Measurements from ENCODE around the gene ATP9B.

The ATP9B gene

DNA sequence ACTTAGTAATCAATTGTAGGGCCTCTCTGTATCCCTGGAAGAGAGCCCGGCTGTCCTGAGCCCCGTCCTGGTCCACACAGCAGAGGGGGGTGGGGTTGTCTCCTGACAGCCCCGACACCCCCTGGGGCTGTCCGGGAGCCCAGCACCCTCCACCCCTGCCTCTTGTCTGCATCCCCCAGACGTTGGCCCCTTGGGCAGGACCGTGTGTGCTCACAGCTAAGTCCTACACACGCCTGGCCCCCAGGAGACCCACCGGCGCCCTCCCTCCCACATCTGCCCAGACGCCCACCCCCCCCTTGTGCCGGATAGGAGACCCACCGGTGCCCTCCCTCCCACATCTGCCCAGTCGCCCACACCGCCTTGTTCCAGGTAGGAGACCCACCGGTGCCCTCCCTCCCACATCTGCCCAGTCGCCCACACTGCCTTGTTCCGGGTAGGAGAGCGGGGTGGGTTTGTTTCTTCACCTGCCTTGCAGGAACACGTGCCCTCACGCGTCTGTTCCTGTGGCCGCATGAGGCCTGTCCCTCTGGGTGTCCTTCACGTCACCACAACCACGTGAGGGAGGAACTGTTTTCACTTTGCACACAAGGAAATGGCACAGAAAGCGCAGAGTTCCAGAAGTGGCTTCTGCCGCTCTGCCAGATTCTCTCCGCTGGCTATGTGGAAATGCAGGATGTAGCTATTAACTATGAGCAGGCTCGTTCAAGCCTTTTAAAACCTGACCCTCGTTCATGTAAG, 265.5 kb downstream of the ATP9B start:
- no peak for DNase-seq

DNA sequence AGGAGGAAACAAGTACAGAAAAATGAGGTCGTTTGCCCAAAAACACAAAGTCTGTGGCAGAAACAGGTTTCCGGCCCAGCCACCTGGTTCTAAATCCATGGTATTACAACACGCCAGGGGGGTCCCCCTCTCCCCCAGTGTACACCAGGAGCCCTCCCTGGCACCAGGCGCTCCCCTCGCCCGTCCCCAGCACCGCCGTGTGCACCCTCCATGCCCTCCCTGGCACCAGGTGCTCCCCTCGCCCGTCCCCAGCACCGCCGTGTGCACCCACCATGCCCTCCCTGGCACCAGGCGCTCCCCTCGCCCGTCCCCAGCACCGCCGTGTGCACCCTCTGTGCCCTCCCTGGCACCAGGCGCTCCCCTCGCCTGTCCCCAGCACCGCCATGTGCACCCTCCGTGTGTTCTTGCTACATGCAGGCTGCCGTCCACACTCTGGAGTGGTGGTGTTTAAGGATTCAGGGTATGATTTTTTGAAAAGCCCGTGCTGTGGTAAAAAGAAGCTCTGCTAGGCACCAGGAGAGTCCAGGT, 266.7 kb downstream of the ATP9B start:
- no peak for DNase-seq

GRCh38 chr18:79336556-79337142, 267.5 kb downstream of the ATP9B start:
- DNase-seq, result no peak

DNA sequence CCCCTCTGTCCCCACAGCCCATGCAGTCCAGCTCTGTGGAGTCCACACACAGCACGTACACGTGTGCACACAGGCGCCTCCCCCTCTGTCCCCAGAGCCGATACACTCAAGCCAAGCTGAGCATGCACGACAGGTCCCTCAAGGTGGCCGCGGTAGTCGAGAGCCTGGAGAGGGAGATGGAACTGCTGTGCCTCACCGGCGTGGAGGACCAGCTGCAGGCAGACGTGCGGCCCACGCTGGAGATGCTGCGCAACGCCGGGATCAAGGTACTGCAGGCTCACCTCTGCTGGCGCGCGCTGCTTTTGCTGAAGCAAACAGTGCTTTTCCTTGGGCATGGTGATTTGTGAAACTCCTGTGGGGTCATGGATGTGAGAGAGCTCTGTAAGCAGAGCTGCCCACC, 268.0 kb downstream of the ATP9B start:
- no peak for DNase-seq

- no peak for DNase-seq
Observed at GRCh38 chr18:79337620-79338019, 268.4 kb downstream of the ATP9B start.

DNA sequence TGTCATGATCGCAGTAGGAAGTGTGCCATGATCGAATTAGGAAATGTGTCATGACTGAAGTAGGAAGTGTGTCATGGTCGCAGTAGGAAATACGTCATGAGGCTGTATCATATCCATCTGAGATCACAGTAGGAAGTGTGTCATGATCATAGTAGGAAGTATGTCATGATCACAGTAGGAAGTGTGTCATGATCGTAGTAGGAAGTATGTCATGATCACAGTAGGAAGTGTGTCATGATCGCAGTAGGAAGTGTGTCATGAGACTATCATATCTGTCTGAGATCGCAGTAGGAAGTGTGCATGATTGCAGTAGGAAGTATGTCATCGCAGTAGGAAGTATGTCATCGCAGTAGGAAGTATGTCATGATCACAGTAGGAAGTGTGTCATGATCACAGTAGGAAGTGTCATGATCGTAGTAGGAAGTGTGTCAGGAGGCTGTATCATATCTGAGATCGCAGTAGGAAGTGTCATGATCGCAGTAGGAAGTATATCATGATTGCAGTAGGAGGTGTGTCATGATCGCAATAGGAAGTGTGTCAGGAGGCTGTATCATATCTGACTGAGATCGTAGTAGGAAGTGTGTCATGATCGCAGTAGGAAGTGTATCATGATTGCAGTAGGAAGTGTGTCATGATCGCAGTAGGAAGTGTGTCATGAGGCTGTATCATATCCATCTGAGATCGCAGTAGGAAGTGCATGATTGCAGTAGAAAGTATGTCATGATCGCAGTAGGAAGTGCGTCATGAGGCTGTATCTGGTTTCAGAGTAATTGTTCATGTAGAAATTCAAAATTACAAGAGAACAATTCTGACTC, 270.1 kb downstream of the ATP9B start:
- DNase-seq, result no peak

GRCh38 chr18:79343567-79344207, 274.5 kb downstream of the ATP9B start:
- no peak for DNase-seq

DNA sequence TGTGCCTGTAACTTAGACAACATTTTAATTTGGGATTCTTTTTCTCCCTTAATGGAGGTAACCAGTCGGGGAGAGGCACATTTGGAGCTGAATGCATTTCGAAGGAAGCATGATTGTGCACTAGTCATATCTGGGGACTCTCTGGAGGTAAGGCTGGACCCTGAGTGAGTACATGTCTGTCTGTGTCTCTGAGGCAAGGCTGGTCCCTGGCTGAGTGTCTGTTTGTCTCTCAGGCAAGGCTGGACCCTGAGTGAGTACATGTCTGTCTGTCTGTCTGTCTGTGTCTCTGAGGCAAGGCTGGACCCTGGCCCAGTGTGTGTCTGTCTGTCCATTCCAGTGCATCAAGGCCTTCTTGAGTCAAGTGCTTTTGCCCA, 275.0 kb downstream of the ATP9B start:
- no peak for DNase-seq

- no peak for DNase-seq
Observed at GRCh38 chr18:79345366-79345765, 276.2 kb downstream of the ATP9B start.

DNA sequence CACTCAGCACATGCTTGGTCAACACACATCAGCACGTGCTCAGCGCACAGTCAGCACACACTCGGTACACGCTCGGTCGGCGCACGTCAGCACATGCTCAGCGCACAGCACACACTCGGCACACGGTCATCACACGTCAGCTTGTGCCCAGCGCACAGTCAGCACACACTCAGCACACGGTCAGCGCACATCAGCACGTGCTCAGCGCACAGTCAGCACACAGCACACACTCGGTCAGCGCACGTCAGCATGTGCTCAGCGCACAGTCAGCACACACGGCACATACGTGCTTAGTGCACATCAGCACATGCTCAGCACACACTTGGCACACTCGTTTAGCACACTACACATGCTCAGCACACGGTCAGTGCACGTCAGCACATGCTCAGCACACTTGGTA, 276.8 kb downstream of the ATP9B start:
- DNase-seq, result no peak

- no peak for DNase-seq
Observed at GRCh38 chr18:79348066-79348465, 278.9 kb downstream of the ATP9B start.

- DNase-seq, result no peak
Observed at GRCh38 chr18:79352432-79352831, 283.2 kb downstream of the ATP9B start.

GRCh38 chr18:79353267-79353666, 284.1 kb downstream of the ATP9B start:
- DNase-seq, result no peak

GRCh38 chr18:79354350-79354749, 285.2 kb downstream of the ATP9B start:
- DNase-seq, result no peak

GRCh38 chr18:79355433-79356335, 286.5 kb downstream of the ATP9B start:
- no peak for DNase-seq

DNA sequence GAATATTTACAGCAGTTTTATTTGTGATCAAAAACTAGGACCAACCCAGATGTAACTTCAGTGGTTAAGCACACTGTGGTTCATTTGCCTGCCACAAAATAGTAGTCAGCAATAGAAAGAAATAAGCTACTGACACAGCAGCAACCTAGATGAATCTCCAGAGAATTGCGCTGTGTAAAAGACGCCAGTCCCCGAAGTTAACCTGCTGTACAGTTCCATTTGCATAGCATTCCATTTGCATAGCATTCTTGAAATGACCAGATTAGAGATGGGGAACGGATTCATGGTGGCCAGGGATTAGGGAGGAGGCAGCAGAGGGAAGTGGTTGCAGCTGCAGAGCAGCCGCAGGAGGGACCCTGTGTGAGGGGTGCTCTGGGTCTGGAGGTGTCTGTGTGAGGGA, 287.2 kb downstream of the ATP9B start:
- no peak for DNase-seq

DNA sequence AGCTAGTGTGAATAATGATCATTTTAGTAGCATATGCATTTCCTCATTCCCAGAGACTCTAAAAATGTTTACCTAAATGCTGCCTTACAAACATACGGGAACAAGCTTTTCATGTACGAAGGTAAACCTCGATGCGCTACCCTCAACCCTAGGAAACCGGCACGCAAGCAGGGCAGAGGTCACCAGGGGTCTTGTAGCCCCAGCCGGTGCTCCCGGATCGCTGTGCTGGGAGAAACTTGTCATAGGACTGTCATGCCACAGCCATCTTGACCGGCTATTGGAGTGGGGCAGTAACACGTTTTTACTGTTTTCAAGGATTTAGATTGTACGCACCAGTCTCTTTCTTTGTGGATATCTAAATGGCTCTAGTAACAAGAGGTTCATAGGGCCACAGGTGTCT, 291.7 kb downstream of the ATP9B start:
- DNase-seq, result no peak

DNA sequence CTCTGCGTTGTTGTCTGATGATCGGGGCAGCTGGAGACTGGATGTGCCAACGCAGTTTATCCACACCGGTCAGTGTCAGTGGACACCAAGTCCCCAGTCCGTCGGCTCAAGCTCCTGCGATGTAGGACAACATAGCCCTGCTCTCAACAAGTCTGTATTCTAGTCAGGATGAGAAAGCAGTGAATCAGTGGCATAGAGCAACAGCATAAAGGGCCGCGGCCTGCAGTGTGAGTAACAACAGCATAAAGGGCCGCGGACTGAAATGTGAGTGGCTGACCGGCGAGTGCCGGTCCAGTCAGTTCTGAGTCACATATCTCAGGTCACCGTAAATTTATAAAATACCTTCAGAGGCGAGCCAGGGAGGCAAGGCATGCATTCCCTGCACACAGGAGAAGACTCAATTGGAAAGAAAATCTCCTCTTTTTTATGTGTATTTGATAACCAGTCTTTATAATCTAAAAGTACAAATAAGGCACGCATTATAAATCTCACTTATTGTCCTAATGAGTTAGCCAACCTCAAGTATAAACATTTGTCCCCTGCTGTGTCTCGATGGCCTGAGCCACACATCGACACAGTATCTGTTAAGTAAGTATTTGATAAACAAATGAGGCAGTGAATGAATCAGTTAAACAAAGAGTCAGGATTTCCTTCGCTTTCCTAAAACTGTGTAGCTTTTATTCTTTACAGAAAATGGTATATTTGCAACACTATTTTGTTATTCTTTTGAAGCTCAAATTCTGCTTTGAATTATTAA, 292.8 kb downstream of the ATP9B start:
- no peak for DNase-seq

GRCh38 chr18:79365701-79366100, 296.5 kb downstream of the ATP9B start:
- DNase-seq, result no peak

- no peak for DNase-seq
Observed at GRCh38 chr18:79366177-79367094, 297.2 kb downstream of the ATP9B start.

Data from NCI-H510A (cell line).